Measurements from ENCODE around the gene EDRF1. TPM values are rescaled to one million over a fixed set of nuclear protein-coding genes. Genes with fewer than 3 reads are reported as not detected.
A peak's percentile ranks its signal among the peaks of the same experiment; 100 is the strongest.

The EDRF1 gene, protein sequence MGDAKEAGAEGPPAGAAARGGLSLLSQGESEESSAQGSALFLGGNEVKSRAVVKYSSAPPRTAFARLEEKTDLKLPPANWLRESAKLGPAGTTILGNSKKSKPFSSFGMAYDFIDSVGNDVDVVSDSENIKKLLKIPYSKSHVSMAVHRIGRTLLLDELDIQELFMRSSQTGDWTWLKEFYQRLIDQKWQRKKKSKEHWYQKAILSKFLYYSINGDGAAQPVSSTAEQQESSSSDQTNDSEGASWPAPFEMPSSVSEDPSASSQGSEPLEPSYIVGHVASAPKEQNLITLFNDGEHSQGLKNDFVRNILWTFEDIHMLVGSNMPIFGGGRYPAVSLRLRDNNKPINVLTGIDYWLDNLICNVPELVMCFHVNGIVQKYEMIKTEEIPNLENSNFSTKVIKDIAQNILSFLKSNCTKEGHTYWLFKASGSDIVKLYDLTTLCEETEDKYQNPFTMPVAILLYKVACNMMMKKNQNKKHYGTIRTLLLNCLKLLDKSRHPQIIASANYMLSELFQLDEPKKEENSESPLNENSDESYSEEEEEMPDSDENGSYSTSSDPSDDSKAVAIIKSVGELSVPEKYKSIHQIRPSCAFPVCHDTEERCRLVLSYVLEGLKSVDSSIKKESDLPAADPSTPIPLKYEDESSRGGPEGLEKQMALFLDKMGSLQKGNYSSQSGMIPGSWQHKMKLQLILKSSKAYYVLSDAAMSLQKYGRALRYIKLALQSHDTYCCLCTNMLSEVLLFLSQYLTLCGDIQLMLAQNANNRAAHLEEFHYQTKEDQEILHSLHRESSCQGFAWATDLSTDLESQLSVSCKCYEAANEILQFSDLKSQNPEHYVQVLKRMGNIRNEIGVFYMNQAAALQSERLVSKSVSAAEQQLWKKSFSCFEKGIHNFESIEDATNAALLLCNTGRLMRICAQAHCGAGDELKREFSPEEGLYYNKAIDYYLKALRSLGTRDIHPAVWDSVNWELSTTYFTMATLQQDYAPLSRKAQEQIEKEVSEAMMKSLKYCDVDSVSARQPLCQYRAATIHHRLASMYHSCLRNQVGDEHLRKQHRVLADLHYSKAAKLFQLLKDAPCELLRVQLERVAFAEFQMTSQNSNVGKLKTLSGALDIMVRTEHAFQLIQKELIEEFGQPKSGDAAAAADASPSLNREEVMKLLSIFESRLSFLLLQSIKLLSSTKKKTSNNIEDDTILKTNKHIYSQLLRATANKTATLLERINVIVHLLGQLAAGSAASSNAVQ
- total RNA-seq (2014; rRNA removed; shearing (Covaris generic)) (87.5 and 117 TPM in 2 replicates), total RNA-seq (2022) (221 and 232 TPM in 2 replicates), Bru-seq, nascent RNA (percentile 99 among the genes with signal in this experiment), BruChase-seq, experiment 1, labeled RNA remaining after a 6-hour chase (percentile 96 among the genes with signal in this experiment), BruChase-seq, experiment 2, labeled RNA remaining after a 2-hour chase (percentile 98 among the genes with signal in this experiment)
- long read RNA-seq, full-length matches to known transcripts: 195 of 306 reads
- long read RNA-seq, partial matches to known transcripts: 28 of 306 reads
- long read RNA-seq, other reads (novel, unspliced or antisense): 83 of 306 reads

GRCh38 chr10:125719173-125720001 lies at the start of gene EDRF1:
EDRF1 (plus strand) TSS chr10:125719709; CDS start chr10:125719808, 99 bp downstream.
- TF ChIP-seq EZH2phosphoT487 (IDR thresholded peaks at IDR 0.05; ENCODE audit: borderline replicate concordance, low read depth, low read length): no peak
- TF ChIP-seq, protein P1, sequence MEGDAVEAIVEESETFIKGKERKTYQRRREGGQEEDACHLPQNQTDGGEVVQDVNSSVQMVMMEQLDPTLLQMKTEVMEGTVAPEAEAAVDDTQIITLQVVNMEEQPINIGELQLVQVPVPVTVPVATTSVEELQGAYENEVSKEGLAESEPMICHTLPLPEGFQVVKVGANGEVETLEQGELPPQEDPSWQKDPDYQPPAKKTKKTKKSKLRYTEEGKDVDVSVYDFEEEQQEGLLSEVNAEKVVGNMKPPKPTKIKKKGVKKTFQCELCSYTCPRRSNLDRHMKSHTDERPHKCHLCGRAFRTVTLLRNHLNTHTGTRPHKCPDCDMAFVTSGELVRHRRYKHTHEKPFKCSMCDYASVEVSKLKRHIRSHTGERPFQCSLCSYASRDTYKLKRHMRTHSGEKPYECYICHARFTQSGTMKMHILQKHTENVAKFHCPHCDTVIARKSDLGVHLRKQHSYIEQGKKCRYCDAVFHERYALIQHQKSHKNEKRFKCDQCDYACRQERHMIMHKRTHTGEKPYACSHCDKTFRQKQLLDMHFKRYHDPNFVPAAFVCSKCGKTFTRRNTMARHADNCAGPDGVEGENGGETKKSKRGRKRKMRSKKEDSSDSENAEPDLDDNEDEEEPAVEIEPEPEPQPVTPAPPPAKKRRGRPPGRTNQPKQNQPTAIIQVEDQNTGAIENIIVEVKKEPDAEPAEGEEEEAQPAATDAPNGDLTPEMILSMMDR (conservative IDR thresholded peaks at IDR 0.05; ENCODE audit: low read length): no peak
- Histone ChIP-seq H3K4me2 (ENCODE audit: low read length) (peak within 1 kb of the TSS; percentile 85), H3K4me1 (ENCODE audit: insufficient read depth, low read length, poor library complexity, severe bottlenecking) (peaks cover 27% of the 10 kb centered on the region), H2AFZ (ENCODE audit: low read length) (peak within 1 kb of the TSS; percentile 90; the same call in 1 of the 2 replicates), H4K20me1 (ENCODE audit: insufficient read depth, low read length) (peaks cover 26% of the 10 kb centered on the region), H3K79me2 (ENCODE audit: insufficient read depth, low read depth, low read length) (peaks cover 47% of the 10 kb centered on the region), H3K9me3 (ENCODE audit: low read length) (no peaks in the 10 kb centered on the region), H3K36me3 (ENCODE audit: insufficient read depth, low read length) (peaks cover 36% of the 10 kb centered on the region), H3K4me3 (ENCODE audit: low read depth, low read length, poor library complexity, severe bottlenecking) (peak within 1 kb of the TSS; percentile 91), H3K27ac (ENCODE audit: low read depth, low read length, poor library complexity, severe bottlenecking) (peak within 1 kb of the TSS; percentile 97), H3K9me2 (ENCODE audit: insufficient read depth, low read length) (no peaks in the 10 kb centered on the region)
- POLR2A ChIA-PET: interaction anchor here (0.6 to 1.1 kb wide), 6 partner anchors 10 to 104 kb away, joined by 3 to 5 read pairs (median 4); partner anchors contain the start of genes BCCIP and UROS
- CTCF ChIA-PET (ENCODE audit: unreplicated experiment): no interaction called here
- BruUV-seq (replicated peaks): no TSS peak
- intact Hi-C loops (cut with micrococcal nuclease; ENCODE audit: unreplicated experiment): loop anchor here (1.0 to 10.0 kb wide), 2 partner anchors 104 to 655 kb away; partner anchors contain the start of genes BCCIP and UROS
- DNase-seq (ENCODE audit: low spot score): peak; percentile 99

- CTCF ChIA-PET (ENCODE audit: unreplicated experiment): no interaction called here
- intact Hi-C loops (cut with micrococcal nuclease; ENCODE audit: unreplicated experiment): no loop called here
- H3K4me1 ChIP-seq (ENCODE audit: insufficient read depth, low read length, poor library complexity, severe bottlenecking): no peaks in the 10 kb centered on the region
- no peaks in the 10 kb centered on the region for H3K79me2 ChIP-seq (ENCODE audit: insufficient read depth, low read depth, low read length)
- no peak overlapping the region for H3K27ac ChIP-seq (ENCODE audit: low read depth, low read length, poor library complexity, severe bottlenecking)
- H3K4me3 ChIP-seq (ENCODE audit: low read depth, low read length, poor library complexity, severe bottlenecking): no peak overlapping the region
- DNase-seq (ENCODE audit: low spot score): no peak
- H4K20me1 ChIP-seq (ENCODE audit: insufficient read depth, low read length): no peaks in the 10 kb centered on the region
- POLR2A ChIA-PET: interaction anchor here (0.7 to 1.1 kb wide), 2 partner anchors 464 to 950 kb away, joined by 4 to 5 read pairs; no protein-coding TSS in a partner anchor
- H2AFZ ChIP-seq (ENCODE audit: low read length): no peak overlapping the region
- H3K36me3 ChIP-seq (ENCODE audit: insufficient read depth, low read length): no peaks in the 10 kb centered on the region
- BruUV-seq (replicated peaks): no TSS peak
- H3K9me2 ChIP-seq (ENCODE audit: insufficient read depth, low read length): no peaks in the 10 kb centered on the region
- TF ChIP-seq, protein P1 (conservative IDR thresholded peaks at IDR 0.05; ENCODE audit: low read length): no peak
- no peak for TF ChIP-seq EZH2phosphoT487 (IDR thresholded peaks at IDR 0.05; ENCODE audit: borderline replicate concordance, low read depth, low read length)
- peaks cover 16% of the 10 kb centered on the region; the same call in 1 of the 2 replicates for H3K9me3 ChIP-seq (ENCODE audit: low read length)
- no peak overlapping the region for H3K4me2 ChIP-seq (ENCODE audit: low read length)
Observed at GRCh38 chr10:125672884-125673283, 46.6 kb upstream of the EDRF1 start.
